ENCODE data around the gene KCNAB2.

GRCh38 chr1:6150006-6150938 is 104.6 kb downstream of the KCNAB2 start:
- no peak for TF ChIP-seq CTCF (IDR thresholded peaks at IDR 0.05; ENCODE audit: poor library complexity)
- no peak for TF ChIP-seq EZH2 (IDR thresholded peaks at IDR 0.05; ENCODE audit: borderline replicate concordance)

All from hepatocyte (in vitro differentiated cells).